Glomerular visceral epithelial cell (primary cell): Measurements from ENCODE around the gene SGPP1.
"Not testable (repeated sequence)": the region's sequence is repeated elsewhere in the genome, so short reads cannot be mapped to it uniquely, and the experiment has no call there.

Experiments used
- DNase-seq: peaks from one replicate; pipeline ENCODE4 v3.0.0-alpha.2; 2016; ENCODE audit errors: extremely low spot score

Gene SGPP1

DNA sequence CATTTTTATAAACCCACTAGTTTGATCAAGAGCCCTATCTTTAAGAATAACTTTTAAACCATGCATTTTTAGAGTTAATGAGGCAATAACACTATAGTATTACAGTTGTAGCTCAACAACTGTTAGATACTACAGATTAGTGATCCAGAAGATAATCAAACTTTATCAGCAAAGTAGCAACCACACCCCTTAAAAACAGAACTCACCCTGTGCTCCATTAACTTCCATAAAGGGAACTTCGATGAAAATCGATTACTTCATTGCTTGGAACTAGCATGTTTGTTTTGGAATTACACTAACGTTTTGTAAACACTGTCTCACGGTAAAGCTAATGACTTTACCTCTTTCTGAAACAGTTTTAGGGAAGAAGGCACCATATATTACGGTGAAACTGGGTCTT is 1.4 kb downstream of the SGPP1 start:
- no peak for DNase-seq

DNA sequence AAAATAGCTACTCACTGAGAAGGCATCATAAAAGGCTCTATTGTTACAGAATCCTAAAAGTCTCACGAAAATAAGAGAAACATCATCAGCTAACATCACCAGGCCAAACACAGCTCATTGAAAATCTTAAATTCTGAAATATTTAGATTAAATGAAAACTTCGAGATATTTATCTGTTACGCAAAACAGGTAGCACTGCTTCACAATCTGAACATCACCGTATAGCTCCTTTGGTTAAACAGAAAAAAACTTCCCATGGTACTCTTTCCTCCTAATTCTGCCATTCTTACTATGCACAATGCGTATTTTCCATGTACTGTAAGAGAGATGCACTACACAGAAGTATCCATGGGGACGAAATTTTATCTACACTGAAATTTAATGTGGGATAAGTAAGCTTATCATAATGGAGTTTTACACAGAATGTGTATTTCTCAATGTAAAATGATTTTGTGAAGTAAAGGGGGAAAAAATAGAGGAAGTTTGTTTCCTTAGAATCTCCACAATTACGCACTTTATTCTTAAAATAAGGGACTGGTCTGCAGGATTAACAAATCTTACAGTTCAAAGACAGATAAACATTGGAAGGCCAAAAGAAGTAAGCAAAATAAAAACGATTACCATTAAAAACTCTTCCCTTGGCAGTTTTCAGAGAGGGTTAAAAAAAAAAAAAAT is 1.9 kb downstream of the SGPP1 start:
- no peak for DNase-seq

DNA sequence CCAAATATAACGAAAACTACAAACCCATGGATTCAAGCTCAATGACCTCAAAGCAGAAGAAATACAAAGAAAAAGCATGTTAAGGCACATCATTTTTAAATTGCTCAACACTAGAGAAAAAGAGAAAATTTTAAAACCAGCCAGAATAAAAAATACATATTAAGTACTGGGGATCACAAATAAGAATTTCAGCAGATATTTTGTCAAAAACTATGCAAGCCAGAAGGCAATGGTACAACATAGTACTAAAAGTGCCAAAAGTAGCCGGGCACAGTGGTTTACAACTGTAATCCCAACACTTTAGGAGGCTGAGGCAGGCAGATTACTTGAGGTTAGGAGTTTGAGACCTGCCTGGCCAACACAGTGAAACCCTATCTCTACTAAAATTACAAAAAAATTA is 10.2 kb downstream of the SGPP1 start:
- peak; percentile 16 for DNase-seq

DNA sequence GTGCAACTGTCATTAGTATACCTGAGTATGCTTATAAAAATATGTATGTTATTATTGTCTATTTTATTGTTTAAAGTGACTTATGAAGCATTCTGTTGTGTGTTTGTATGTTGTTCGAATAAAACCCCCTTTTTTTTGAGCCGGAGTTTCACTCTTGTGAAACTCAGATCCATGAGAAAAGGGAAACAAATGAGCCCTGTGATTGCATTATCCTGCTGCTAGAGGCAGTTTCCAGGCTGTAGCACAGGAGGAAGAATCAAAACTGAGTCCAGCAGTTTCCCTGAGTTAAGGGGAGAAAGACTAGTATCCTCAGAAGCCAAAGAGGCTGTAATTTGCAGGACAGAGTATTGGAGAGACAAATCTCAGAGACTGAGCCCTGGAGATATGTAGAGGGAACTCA is 12.5 kb downstream of the SGPP1 start:
- DNase-seq, result no peak

DNA sequence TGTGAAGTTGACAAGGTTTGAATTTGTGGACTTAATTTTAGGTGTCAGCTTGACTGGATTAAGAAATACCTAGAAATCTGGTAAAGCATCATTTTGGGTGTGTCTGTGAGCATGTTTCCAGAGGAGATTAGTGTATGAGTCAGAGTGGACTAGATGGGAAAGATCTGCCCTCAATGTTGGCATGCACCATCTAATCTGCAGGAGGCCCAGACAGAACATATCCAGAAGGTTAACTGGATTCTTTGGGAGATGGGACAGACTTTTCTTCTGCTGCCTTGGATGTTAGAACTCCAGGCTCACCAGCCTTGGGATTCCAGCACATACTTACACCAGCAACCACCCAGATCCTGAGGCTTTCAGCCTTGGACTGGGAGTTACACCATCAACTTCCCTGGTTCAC is 14.1 kb downstream of the SGPP1 start:
- DNase-seq, result peak; percentile 5

DNA sequence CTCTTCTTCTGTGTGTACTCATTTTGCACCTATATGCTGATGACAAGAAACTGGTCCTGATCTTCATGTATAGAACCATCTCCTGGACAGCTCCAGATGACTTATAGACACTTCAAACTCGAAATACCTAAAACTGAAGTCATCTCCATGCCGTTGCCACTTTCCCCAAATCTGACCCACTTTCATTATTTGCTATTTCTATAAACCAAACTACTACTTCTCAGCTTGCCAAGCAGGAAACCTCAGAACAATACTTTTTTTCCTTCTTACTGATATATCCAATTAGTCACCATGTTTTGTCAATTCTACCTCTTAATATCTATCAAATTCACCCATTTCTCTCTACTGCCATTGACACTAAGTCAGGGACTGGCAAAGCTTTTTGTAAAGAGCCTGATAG is 14.8 kb downstream of the SGPP1 start:
- no peak for DNase-seq

DNA sequence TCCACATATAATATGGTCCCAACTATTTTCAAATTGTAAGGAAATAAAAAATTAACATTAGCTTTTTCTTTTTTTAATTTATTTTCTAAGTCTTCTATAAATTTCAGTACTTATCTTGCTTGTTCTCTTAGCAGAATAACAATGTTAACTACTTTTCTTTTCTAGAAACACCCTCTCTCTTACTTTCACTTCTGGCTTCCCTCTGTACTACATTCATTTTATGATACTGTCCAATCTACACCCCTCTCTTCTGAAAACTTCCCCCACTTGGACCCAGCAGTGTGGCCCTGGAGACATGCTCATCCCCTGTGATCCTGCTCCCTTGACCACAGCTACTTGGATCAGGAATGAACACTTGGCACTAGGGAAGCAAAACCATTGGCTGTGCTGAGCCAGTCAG is 15.7 kb downstream of the SGPP1 start:
- DNase-seq, result no peak

DNA sequence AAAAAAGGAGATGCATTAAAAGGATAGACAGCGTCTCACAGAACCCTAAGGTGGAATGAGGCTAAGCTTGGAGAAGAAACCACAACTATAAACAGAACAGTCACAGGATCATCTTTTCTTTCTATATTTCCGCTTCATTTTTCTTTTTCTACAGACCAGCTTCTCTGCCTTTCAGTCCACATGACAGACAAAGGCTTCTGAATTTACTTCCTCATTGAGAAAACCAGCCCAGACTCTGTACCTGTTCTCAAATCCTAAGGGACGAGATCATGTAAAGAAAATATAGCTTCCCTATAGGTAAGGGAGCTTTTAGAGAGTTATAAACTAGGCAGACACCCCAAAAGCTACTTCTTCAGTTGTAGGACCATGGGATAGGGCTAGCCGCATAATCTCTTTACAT is 17.4 kb downstream of the SGPP1 start:
- no peak for DNase-seq

DNA sequence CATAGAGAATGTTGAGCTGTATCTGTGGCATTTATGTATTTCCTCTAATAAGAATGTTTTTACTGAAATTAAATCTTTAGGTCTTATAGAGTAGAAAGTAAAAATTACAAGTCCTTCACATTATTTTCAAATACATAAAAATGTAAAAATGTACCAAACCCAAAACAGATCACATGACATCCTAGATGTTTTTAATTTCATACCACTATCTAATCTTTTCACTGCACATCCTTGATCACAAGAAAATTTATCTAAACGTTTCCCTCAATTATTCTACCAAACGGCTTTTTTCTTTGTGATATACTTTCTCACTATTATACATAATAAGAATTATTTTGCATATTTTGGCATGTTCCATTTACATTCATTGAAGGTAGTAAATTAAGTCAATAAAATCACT is 18.3 kb downstream of the SGPP1 start:
- no peak for DNase-seq

DNA sequence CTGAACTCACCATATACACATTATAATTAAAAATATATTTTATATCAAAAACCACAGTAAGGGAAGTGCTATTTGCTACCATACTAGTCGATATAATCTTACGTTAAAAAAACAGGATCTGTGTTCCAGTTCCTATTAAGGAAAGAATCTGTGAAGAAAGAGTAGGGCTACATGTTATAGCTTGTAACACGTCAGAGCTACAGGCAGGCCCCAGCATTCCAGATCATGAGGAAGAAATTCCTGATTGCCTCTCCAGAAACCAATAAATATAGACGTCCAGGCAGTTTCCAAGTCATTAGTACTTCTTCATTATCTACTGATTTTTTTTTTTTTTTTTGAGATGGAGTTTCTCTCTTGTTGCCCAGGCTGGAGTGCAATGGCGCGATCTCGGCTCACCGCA is 20.6 kb downstream of the SGPP1 start:
- DNase-seq, result no peak

DNA sequence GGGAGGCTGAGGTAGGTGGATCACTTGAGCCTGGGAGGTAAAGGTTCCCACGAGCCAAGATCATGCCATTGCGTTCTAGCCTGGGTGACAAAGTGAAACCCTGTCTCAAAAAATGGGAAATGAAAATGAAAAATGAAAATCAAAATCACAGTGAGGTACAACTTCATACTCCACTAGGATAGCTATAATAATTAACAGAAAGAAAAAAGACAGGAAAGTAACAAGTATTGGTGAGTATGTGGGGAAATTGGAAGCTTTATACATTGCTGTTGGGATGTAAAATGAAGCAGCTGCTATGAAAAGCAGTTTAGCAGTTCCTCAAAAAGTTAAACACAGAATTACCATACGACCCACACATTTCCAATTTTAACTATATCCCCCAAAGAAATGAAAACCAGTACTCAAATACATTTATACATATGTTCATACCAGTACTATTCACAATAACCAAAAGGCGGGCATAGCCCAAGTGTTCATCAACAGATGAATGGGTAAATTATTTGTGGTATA is 22.2 kb downstream of the SGPP1 start:
- no peak for DNase-seq

DNA sequence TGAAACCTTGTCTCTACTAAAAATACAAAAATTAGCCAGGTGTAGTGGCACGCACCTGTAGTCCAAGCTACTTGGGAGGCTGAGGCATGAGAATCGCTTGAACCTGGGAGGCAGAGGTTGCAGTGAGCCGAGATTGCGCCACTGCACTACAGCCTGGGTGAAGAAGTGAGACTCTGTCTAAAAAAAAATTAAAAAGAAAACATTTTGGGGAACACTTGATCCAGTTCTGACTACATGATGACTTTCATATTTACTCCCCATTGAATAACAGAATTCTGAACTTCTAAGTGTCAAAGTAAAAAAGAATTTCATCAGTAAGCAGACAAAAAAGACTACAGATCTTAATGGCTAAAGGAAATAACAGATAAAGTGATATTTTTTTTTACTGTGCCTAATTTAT is 25.3 kb downstream of the SGPP1 start:
- DNase-seq, result not testable (repeated sequence)

DNA sequence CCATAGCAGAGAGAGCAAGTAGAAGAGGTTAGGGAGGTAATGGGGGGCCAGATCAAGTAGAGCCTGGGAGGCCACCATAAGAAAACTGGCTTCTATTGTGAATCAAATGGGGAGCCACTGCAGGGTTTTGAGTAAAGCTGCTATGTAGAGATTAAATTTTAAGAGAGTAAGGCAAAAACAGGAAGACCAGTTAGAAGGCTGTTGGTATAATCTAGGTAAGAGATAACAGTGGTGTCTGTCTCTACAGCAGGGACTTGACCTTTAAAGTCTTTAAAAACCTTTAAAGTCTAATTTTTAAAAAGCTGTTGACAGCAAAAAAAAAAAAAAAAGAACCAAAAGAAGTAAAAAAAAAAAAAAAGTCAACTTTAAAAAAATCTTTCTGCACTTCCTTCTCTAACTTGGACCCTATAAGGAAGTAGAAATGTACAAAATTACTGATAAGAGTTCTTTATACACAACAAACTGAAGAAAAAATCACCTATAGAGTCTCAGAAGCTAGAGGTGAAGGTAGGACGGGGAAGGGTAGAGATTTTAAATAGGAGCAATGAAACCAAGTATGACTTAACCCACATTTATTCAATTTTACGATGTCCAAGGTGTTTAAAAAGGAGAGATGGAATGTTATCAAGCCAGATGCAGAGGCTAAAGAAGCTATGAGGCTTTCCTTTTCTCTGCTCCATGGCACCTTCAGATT is 26.1 kb downstream of the SGPP1 start:
- DNase-seq, result no peak

DNA sequence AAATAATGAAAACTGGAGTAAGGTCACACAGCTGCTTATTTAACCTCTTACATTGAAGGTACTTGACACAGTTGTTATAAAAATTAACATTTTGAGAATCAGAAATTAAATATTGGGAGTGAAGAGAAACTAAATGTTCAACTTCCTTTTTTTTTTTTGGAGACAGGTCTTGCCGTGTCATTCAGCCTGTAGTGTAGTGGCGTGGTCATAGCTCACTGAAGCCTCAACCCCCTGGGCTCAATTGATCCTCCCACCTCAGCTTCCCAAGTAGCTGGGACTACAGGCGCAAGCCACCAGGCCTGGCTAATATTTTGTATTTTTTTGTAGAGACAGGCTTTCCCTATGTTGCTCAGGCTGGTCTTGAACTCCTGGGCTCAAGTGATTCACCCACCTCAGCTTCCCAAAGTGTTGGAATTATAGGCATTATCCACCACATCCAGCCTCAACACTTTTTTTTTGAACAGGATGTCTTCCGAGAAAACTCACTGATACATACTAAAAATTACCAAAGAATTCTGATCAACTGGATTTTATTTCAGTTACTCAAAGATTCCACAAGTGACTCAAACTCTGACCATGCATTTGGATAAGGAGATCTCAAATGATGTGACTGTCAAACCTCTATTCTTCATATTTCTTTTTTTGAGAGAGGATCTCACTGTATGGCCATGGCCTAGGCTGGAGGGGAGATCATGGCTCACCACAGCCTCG is 35.4 kb downstream of the SGPP1 start:
- no peak for DNase-seq

DNA sequence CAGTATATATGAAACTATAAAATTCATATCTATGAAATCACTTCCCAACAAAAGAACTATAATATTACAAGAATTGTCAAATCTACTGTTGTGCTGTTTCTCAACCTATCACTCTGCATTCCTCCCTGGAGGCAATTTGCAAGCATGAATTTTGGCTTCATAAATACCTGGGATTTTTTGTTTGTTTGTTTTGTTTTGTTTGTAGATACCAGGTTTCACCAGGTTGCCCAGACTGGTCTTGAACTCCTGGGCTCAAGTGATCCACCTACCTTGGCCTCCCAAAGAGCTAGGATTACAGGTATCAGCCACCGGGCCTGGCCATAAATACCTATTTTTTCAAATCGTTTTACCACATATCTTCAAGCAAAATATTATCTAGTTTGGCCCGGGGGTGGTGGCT is 38.7 kb downstream of the SGPP1 start:
- no peak for DNase-seq

DNA sequence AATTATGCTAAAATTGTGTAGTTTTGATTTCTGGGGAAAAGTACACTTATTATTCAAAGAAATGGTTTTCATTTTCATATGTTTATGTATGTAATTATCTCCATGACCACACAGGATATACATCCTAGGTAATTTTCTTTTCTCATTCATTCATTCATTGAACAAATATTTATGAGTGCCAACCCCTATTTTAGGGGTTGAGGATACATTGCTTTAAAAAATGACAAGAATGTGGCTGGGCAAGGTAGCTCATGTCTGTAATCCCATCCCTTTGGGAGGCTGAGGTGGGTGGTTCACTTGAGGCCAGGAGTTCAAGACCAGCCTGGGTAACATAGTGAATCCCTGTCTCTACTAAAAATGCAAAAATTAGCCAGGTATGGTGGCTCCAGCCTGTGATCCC is 40.9 kb downstream of the SGPP1 start:
- DNase-seq, result no peak

DNA sequence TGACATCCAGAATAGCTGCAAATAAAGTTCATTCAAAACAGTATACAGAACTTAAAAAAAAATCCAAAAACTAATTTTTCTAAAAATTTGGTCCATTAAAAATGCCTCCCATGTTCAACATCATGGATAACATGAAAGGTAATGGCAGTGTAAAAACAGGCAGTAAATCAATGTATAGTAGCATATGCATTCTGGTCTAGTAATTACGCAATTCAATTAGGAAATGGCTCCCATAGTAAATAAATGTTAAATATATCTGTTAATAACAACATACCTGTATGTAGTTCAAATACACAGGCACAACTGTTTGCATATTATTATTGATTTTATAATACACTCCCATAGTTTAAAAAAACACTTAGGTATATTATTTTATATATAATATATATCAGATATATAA is 42.5 kb downstream of the SGPP1 start:
- no peak for DNase-seq

DNA sequence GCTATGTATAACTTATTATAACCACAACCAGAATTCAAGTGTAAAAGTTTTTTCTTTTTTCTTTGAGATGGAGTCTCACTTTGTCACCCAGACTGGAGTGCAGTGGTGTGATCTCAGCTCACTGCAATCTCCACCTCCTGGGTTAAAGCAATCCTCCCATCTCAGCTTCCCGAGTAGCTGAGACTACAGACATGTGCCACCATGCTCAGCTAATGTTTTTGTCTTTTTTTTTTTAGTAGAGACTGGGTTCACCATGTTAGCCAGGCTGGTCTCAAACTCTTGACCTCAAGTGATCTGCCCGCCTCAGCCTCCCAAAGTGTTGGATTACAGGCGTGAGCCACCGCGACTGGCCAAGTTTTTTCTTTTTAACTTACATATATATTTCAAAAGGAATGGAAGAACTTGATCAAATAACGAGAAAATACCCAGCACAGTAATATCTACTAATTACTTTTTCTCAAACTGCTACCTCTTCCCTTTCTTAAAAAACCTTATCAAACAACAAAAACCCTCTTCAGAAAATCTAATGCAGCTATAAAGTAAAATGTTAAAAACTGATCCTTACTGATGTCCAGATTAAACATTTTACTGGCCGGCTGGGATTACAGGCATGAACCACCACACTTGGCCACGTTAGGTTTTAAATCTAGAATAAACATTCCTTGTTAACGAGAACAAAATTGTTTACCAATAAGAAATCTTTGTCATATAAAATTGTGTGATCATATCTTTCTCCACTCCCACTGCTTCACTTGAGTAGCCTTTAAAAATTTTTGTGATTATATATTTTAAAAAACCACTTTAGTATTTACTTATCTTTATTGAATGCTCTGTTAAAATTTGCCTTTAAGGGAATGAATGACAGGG is 44.9 kb downstream of the SGPP1 start:
- DNase-seq, result no peak

DNA sequence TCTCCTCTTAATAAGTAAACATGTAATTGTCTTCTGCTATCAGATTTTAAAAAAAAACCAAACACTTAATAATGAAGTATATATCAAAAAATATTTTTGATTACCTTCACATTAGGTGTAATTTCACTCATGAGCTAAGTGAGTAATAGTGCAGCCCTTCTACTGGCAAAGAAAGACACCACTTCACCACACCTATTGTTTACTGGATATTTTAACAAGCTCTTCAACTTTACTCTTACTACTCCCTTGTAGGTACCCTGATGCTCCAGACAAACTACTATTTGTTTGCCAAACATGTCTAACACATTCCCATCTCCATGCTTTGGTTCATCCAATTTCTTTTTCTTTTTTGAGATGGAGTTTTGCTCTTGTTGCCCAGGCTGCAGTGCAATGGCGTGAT is 49.3 kb downstream of the SGPP1 start:
- no peak for DNase-seq

DNA sequence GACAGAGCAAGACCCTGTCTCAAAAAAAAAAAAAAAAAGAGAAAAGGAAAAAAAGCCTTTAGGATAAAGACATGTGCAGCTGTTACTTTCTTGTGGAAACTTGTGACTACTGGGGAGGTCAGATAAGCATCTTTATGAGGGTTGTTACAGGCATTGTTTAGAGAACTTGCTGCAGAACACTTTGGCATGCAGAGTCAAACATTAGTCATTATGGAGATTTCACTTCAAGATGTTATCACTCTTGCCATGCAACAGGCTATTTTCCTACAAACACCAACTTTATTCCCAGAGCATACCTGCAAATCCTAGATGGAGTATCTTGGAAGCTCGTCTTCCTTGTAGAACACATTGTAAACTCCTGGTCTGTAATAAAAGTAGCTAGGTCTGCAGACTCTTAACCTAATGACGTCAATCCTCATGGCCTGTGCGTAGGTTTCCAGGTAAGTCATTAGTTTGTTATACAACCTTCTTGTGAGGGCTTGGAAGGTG is 49.9 kb downstream of the SGPP1 start:
- DNase-seq, result no peak

DNA sequence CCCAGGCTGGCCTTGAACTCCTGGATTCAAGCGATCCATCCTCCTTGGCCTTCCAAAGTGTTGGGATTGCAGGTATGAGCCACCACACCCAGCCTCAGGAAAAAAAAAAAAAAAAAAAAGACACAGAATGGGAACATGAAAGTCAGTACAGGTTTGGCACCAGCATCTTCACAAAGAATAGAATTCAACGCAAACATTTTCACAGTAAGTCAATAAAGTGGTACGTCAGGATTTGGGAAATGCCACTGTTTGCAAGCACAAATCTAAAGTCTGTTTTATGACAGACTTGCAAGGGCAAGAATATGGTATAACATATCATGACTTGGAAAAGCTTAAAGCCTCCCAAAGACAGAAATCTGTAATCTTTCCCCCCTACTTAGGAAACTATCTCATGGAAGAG is 51.2 kb downstream of the SGPP1 start:
- no peak for DNase-seq
